ENCODE results near the gene IL20. TPM values are rescaled to one million over a fixed set of nuclear protein-coding genes. Genes with fewer than 3 reads are reported as not detected.

Gene IL20
- total and polyA plus RNA-seq, 2 of the 8 experiments (the other 6 are each of a cell fraction or from before 2014, with no cell fraction given), result not detected

DNA sequence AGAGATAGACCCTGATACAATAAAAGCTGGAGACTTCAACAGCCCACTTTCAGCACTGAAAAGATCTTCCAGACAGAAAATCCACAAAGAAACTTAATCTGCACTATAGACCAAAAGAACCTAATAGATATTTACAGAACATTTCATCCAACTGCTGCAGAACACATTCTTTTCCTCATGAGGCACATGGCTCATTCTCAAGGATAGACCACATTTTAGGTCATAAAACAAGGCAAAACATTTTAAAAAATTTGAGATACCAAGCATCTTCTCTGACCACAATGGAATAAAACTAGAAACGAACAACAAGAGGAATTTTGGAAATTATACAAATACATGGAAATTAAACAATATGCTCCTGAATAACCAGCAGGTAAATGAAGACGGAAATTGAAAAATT lies 15.0 kb upstream of the IL20 start:
- FAIRE-seq, result no peak
- WGBS, 2 experiments (ENCODE audit: extremely low coverage in 1 of 2, insufficient coverage in 1 of 2, insufficient read length in 1 of 2, insufficient replicate concordance in 2 of 2, low coverage in 1 of 2, low lambda C conversion rate in 2 of 2, missing lambda C conversion rate in 1 of 2), result 90% methylated on average over 2 of the region's 2 CpGs; no CpG with 5 or more reads in 1 of the 2 experiments
- TF ChIP-seq YY1 (IDR thresholded peaks at IDR 0.05; ENCODE audit: low read depth, low read length), result no peak
- TF ChIP-seq TCF12 (IDR thresholded peaks at IDR 0.05; ENCODE audit: low read depth, low read length), result no peak
- TF ChIP-seq KDM5A (IDR thresholded peaks at IDR 0.05; ENCODE audit: low read length), result no peak
- TF ChIP-seq HDAC6 (IDR thresholded peaks at IDR 0.05; ENCODE audit: low read depth, low read length), result no peak
- TF ChIP-seq TBP (IDR thresholded peaks at IDR 0.05; ENCODE audit: low read depth, low read length), result no peak
- TF ChIP-seq SIRT6 (IDR thresholded peaks at IDR 0.05; ENCODE audit: low read length), result no peak
- TF ChIP-seq SP2 (IDR thresholded peaks at IDR 0.05; ENCODE audit: low read length), result no peak
- TF ChIP-seq GTF2F1 (IDR thresholded peaks at IDR 0.05; ENCODE audit: borderline replicate concordance, low read depth, low read length), result no peak
- no peak for TF ChIP-seq EZH2 (IDR thresholded peaks at IDR 0.05; ENCODE audit: low read depth, low read length, severe bottlenecking)
- TF ChIP-seq KDM1A (IDR thresholded peaks at IDR 0.05; ENCODE audit: borderline replicate concordance, low read length), result no peak
- no peak for TF ChIP-seq TEAD4 (IDR thresholded peaks at IDR 0.05; ENCODE audit: low read depth, low read length)
- TF ChIP-seq RBBP5 (IDR thresholded peaks at IDR 0.05; ENCODE audit: borderline replicate concordance, low read depth, low read length), result no peak
- TF ChIP-seq, protein P1, sequence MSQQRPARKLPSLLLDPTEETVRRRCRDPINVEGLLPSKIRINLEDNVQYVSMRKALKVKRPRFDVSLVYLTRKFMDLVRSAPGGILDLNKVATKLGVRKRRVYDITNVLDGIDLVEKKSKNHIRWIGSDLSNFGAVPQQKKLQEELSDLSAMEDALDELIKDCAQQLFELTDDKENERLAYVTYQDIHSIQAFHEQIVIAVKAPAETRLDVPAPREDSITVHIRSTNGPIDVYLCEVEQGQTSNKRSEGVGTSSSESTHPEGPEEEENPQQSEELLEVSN (IDR thresholded peaks at IDR 0.05), result no peak

More for the DNA sequence above, 15.0 kb upstream of the IL20 start:
- Histone ChIP-seq H3K36me3 (ENCODE audit: control insufficient read depth in 2 of 4, insufficient read depth in 4 of 4, low read length in 3 of 4) (no peaks in the 10 kb centered on the region), H2BK15ac (ENCODE audit: low read length) (no peak overlapping the region), H4K20me1 (replicated peaks in 1 of 2; ENCODE audit: control insufficient read depth in 1 of 2, insufficient read depth in 2 of 2, low read length in 2 of 2) (no peaks in the 10 kb centered on the region), H2AFZ (ENCODE audit: low read length) (no peak overlapping the region), H3K9ac (replicated peaks in 1 of 4; ENCODE audit: extremely low read depth in 1 of 4, low read depth in 3 of 4, low read length in 3 of 4) (no peak overlapping the region), H3K14ac (ENCODE audit: insufficient read length) (no peak overlapping the region), H3K27me3 (replicated peaks in 1 of 4; ENCODE audit: control insufficient read depth in 3 of 4, extremely low read depth in 1 of 4, insufficient read depth in 3 of 4, low read length in 3 of 4) (no peaks in the 10 kb centered on the region), H3K27ac (ENCODE audit: low read depth, low read length) (no peak overlapping the region), H3K56ac (replicated peaks; ENCODE audit: insufficient read length, low read depth, low read length) (no peak overlapping the region), H2BK5ac (ENCODE audit: low read depth, low read length) (no peak overlapping the region), H2BK20ac (ENCODE audit: low read length) (no peak overlapping the region), H2BK12ac (ENCODE audit: low read depth, low read length) (no peak overlapping the region), H3K4ac (replicated peaks; ENCODE audit: insufficient read length, low read depth, low read length) (no peak overlapping the region), H4K5ac (ENCODE audit: insufficient read length, low read depth, low read length) (no peak overlapping the region), H3K79me2 (ENCODE audit: control insufficient read depth in 1 of 2, insufficient read depth in 2 of 2, low read length in 2 of 2) (no peaks in the 10 kb centered on the region), H3K4me1 (replicated peaks in 1 of 4; ENCODE audit: control insufficient read depth in 3 of 4, insufficient read depth in 4 of 4, low read length in 3 of 4) (no peaks in the 10 kb centered on the region), H3K4me3 (ENCODE audit: extremely low read depth in 1 of 4, insufficient read depth in 2 of 4, low read depth in 3 of 4, low read length in 4 of 4) (no peak overlapping the region), H3K23me2 (ENCODE audit: low read depth, low read length) (peaks cover under 1% of the 10 kb centered on the region; the same call in 1 of the 2 replicates), H4K8ac (ENCODE audit: extremely low read depth, insufficient read depth, low read length) (no peak overlapping the region), H3K18ac (ENCODE audit: extremely low read depth, low read length) (no peak overlapping the region), H3K4me2 (ENCODE audit: insufficient read depth in 1 of 2, low read depth in 2 of 2, low read length in 2 of 2) (no peak overlapping the region), H2AK5ac (ENCODE audit: low read depth, low read length) (no peak overlapping the region), H2BK120ac (replicated peaks; ENCODE audit: low read depth, low read length) (no peak overlapping the region), H4K91ac (replicated peaks; ENCODE audit: insufficient read length, low read length) (no peak overlapping the region), H3K23ac (ENCODE audit: insufficient read length) (no peak overlapping the region), H3K79me1 (ENCODE audit: low read depth, low read length) (no peaks in the 10 kb centered on the region), H3K9me3 (ENCODE audit: insufficient read depth in 2 of 2, low read depth in 1 of 2, low read length in 1 of 2) (0 out of 4 replicates have a peak, but pooled peaks cover 0 to 4% of the 10 kb centered on the region in 2 experiments)
- CTCF ChIA-PET (ENCODE audit: partially characterized antibody), result interaction anchor here (1.4 kb wide), 1 partner anchor 15 kb away, joined by 4 read pairs; the partner anchor contains the start of gene IL20
- DNase-seq (ENCODE audit: low read depth in 1 of 2, low spot score in 2 of 2), result no peak
- POLR2A ChIA-PET (ENCODE audit: partially characterized antibody), result no interaction called here

All from H1 (cell line).